ENCODE measurements around the gene SDHC. TPM values are rescaled to one million over a fixed set of nuclear protein-coding genes. Genes with fewer than 3 reads are reported as not detected.

The SDHC gene
- total RNA-seq, 1 experiment from 2014 or later: 192 TPM

GRCh38 chr1:161307230-161307768, 6.9 kb upstream of the SDHC start:
- Histone ChIP-seq H3K4me2 (ENCODE audit: low read length) (peak overlapping the region; percentile 87), H4K20me1 (ENCODE audit: insufficient read depth) (no peaks in the 10 kb centered on the region), H3K4me1 (ENCODE audit: control insufficient read depth in 1 of 2, insufficient read depth in 2 of 2, low read length in 2 of 2) (peaks cover 8 to 31% of the 10 kb centered on the region in 2 experiments; a peak in 3 of 4 replicates), H3K36me3 (ENCODE audit: control insufficient read depth in 1 of 2, insufficient read depth in 2 of 2, low read length in 2 of 2) (no peaks in the 10 kb centered on the region), H3K27me3 (ENCODE audit: insufficient read depth, low read length) (no peaks in the 10 kb centered on the region), H3K27ac (ENCODE audit: low read depth, low read length) (no peak overlapping the region; the same call in 1 of the 2 replicates), H3K9me3 (ENCODE audit: control insufficient read depth in 1 of 2, insufficient read depth in 1 of 2, low read depth in 1 of 2, low read length in 2 of 2) (no peaks in the 10 kb centered on the region), H3K9me2 (ENCODE audit: insufficient read depth) (no peaks in the 10 kb centered on the region), H3K9ac (ENCODE audit: low read length) (no peak overlapping the region), H2AFZ (ENCODE audit: low read depth, low read length, poor library complexity, severe bottlenecking) (no peak overlapping the region), H3K79me2 (ENCODE audit: insufficient read depth, low read length) (peaks cover 6% of the 10 kb centered on the region), H3K4me3 (replicated peaks in 1 of 2; ENCODE audit: low read depth in 1 of 2, low read length in 2 of 2) (no peak overlapping the region)
- RAD21 ChIA-PET (ENCODE audit: low non-redundant PET in 1 of 2, low total read pairs in 2 of 2, uncharacterized antibody in 2 of 2, unreplicated experiment in 2 of 2): no interaction called here
- CTCF ChIA-PET: interaction anchor here (1.8 kb wide), 1 partner anchor 81 kb away, joined by 20 read pairs; the partner anchor contains the start of gene TOMM40L
- POLR2A ChIA-PET: no interaction called here
- TF ChIP-seq SIN3A (IDR thresholded peaks at IDR 0.05; ENCODE audit: low read depth): no peak
- no peak for TF ChIP-seq RAD21 (IDR thresholded peaks at IDR 0.05; ENCODE audit: low read depth)
- TF ChIP-seq CTCF (IDR thresholded peaks at IDR 0.05 in 2 of 3, conservative IDR thresholded peaks at IDR 0.05 in 1 of 3; ENCODE audit: borderline replicate concordance in 1 of 3, insufficient read depth in 1 of 3, low read depth in 2 of 3, low read length in 2 of 3): no peak
- BruUV-seq (replicated peaks): no TSS peak
- intact Hi-C loops (cut with micrococcal nuclease): no loop called here
- ATAC-seq: no peak
- no peak for DNase-seq (ENCODE audit: low read depth, low spot score)

- BruUV-seq (replicated peaks): no TSS peak
- ChIA-PET RAD21 (ENCODE audit: low non-redundant PET in 1 of 2, low total read pairs in 2 of 2, uncharacterized antibody in 2 of 2, unreplicated experiment in 2 of 2) (no interaction called here), CTCF (no interaction called here), POLR2A (no interaction called here)
- intact Hi-C loops (cut with micrococcal nuclease): no loop called here
- ATAC-seq: no peak
- H3K4me1 ChIP-seq (ENCODE audit: control insufficient read depth in 1 of 2, insufficient read depth in 2 of 2, low read length in 2 of 2): peaks cover 8 to 31% of the 10 kb centered on the region in 2 experiments; a peak in 3 of 4 replicates
- no peaks in the 10 kb centered on the region for H3K9me3 ChIP-seq (ENCODE audit: control insufficient read depth in 1 of 2, insufficient read depth in 1 of 2, low read depth in 1 of 2, low read length in 2 of 2)
- no peak overlapping the region for H2AFZ ChIP-seq (ENCODE audit: low read depth, low read length, poor library complexity, severe bottlenecking)
- no peaks in the 10 kb centered on the region for H3K27me3 ChIP-seq (ENCODE audit: insufficient read depth, low read length)
- H3K9ac ChIP-seq (ENCODE audit: low read length): no peak overlapping the region
- H3K79me2 ChIP-seq (ENCODE audit: insufficient read depth, low read length): peaks cover 6% of the 10 kb centered on the region
- H3K4me2 ChIP-seq (ENCODE audit: low read length): no peak overlapping the region
- no peak overlapping the region for H3K27ac ChIP-seq (ENCODE audit: low read depth, low read length)
- no peaks in the 10 kb centered on the region for H3K9me2 ChIP-seq (ENCODE audit: insufficient read depth)
- H3K36me3 ChIP-seq (ENCODE audit: control insufficient read depth in 1 of 2, insufficient read depth in 2 of 2, low read length in 2 of 2): no peaks in the 10 kb centered on the region
- no peaks in the 10 kb centered on the region for H4K20me1 ChIP-seq (ENCODE audit: insufficient read depth)
- no peak overlapping the region for H3K4me3 ChIP-seq (replicated peaks in 1 of 2; ENCODE audit: low read depth in 1 of 2, low read length in 2 of 2)
- DNase-seq (ENCODE audit: low read depth, low spot score): no peak
- TF ChIP-seq REST (IDR thresholded peaks at IDR 0.05; ENCODE audit: low read depth) (no peak), POLR2AphosphoS5 (IDR thresholded peaks at IDR 0.05; ENCODE audit: low read depth, low read length) (no peak), ELF1 (IDR thresholded peaks at IDR 0.05; ENCODE audit: borderline replicate concordance, low read depth) (no peak), FOSL1 (IDR thresholded peaks at IDR 0.05; ENCODE audit: low read depth) (no peak), SP1 (IDR thresholded peaks at IDR 0.05; ENCODE audit: low read depth) (no peak), POLR2A (IDR thresholded peaks at IDR 0.05; ENCODE audit: borderline replicate concordance, extremely low read depth, insufficient read depth, insufficient read length) (no peak), EGR1 (IDR thresholded peaks at IDR 0.05; ENCODE audit: low read depth) (no peak)
- TF ChIP-seq, protein P1, sequence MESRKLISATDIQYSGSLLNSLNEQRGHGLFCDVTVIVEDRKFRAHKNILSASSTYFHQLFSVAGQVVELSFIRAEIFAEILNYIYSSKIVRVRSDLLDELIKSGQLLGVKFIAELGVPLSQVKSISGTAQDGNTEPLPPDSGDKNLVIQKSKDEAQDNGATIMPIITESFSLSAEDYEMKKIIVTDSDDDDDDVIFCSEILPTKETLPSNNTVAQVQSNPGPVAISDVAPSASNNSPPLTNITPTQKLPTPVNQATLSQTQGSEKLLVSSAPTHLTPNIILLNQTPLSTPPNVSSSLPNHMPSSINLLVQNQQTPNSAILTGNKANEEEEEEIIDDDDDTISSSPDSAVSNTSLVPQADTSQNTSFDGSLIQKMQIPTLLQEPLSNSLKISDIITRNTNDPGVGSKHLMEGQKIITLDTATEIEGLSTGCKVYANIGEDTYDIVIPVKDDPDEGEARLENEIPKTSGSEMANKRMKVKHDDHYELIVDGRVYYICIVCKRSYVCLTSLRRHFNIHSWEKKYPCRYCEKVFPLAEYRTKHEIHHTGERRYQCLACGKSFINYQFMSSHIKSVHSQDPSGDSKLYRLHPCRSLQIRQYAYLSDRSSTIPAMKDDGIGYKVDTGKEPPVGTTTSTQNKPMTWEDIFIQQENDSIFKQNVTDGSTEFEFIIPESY (IDR thresholded peaks at IDR 0.05; ENCODE audit: extremely low read depth, insufficient replicate concordance, low read length): no peak
These were observed 6.1 kb upstream of the SDHC start for GRCh38 chr1:161307892-161308638.

Measured in HCT116 (cell line).